HUDEP-2 (cell line): Measurements from ENCODE around the gene CD8A.
"Not testable (repeated sequence)": the region's sequence is repeated elsewhere in the genome, so short reads cannot be mapped to it uniquely, and the experiment has no call there.

Experiments
- DNase-seq, 76 experiments: peaks; one replicate each; lab custom pipeline; 2025; ENCODE audit not compliant: unreplicated experiment in 76 of 76; lab: John Stamatoyannopoulos, UW

The CD8A gene

GRCh38 chr2:86790676-86791572, at the start of gene CD8A:
Gene CD8A (minus strand): TSS chr2:86790913. CDS start chr2:86790825, 88 bp downstream.
- no peak for DNase-seq

- not testable (repeated sequence) for DNase-seq
Measured at GRCh38 chr2:86839871-86840548, 49.3 kb upstream of the CD8A start.

DNA sequence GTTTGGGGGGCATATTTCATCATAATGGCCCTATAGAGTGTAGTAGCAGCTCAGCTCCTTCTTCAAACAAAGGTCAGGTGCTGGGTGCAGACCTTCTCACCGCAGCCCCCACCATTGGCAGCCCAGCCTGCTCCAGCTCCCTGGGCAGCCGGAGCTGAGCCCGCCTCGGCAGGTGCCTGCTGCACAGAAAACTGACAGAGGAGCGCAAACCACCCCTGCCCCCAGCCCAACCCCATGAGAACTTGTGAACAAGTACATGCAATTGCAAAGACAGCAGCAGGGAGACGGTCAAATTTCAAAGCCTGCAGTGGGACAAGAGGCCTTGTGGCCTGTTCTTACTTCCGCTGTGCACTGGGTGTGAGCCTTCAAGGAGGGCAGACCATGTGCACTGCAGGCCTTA, 48.7 kb upstream of the CD8A start:
- DNase-seq = not testable (repeated sequence)

GRCh38 chr2:86837714-86838113, 47.0 kb upstream of the CD8A start:
- not testable (repeated sequence) for DNase-seq

GRCh38 chr2:86836915-86837695, 46.4 kb upstream of the CD8A start:
- DNase-seq = peak in 12 of 76 experiments; percentile 1 to 28 (median 7)

GRCh38 chr2:86835548-86835889, 44.8 kb upstream of the CD8A start:
- DNase-seq = not testable (repeated sequence)

DNA sequence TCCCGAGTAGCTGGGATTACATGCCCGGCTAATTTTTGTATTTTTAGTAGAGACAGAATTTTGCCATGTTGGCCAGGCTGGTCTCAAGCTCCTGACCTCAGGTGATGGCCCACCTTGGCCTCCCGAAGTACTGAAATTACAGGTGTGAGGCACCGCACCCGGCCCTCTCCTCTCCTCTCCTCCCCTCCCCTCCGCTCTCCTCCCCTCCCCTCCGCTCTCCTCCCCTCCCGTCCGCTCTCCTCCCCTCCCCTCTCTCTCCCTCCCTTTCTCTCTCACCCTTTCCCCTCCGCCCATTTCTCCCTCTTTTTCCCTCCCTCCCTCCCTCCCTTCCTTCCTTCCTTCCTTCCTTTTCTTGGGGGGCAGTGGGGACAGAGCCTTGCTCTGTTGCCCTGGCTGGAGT, 42.6 kb upstream of the CD8A start:
- no peak for DNase-seq

- no peak for DNase-seq
Measured at GRCh38 chr2:86832334-86833096, 41.8 kb upstream of the CD8A start.

DNA sequence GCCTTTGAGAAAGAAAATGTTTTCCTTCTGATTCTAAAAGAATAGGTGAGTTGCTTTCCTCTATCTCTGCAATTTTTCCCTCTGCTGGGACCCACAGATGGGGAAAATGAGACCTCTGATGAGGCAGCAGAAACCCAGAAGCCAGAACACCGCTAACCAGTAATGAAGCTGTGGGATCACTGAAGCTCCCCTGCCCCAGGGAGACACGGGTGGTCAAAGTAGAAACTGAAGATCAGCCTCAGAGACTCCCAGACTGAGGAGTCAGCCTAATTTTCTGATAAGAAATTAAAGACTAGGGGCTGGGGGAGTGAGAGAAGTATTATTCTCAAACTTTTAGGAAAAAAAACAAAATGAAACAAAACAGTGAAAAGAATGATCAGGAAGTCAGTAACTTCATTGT, 40.8 kb upstream of the CD8A start:
- no peak for DNase-seq

GRCh38 chr2:86826951-86827350, 36.2 kb upstream of the CD8A start:
- DNase-seq = no peak

GRCh38 chr2:86825693-86826381, 35.1 kb upstream of the CD8A start:
- DNase-seq = no peak

DNA sequence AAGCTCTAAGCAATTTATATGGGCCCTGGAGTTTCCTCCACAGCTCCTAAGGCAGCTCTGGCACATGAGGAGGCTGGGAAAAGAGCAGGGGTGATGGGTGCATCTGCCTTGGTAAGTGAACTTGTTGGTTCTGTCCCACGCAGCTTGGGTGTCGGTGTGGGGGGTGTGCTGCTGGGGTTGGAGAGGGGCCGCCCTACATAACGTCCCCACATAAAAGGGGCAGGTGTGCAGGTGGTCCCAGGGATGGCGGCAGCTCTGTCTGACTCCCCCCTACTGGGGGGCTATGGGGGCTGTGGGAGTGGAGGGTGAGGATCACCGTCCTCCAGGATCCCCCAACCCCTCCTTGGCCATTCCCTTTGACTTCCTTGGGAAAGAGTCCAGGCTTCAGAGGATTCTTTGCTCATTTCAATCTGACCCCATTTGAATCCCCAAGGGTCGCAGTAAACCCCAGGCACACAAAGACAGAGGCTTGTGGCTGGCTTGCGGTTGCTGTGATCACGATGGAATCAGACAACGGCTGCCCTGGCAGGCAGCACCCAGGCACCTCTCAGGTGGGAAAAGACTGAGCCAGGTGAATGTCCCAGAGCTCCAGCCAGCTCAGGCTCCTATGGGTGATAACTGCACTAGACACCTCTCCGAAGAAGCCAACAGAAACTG, 34.5 kb upstream of the CD8A start:
- no peak for DNase-seq

GRCh38 chr2:86822668-86823345, 32.1 kb upstream of the CD8A start:
- DNase-seq = no peak

DNA sequence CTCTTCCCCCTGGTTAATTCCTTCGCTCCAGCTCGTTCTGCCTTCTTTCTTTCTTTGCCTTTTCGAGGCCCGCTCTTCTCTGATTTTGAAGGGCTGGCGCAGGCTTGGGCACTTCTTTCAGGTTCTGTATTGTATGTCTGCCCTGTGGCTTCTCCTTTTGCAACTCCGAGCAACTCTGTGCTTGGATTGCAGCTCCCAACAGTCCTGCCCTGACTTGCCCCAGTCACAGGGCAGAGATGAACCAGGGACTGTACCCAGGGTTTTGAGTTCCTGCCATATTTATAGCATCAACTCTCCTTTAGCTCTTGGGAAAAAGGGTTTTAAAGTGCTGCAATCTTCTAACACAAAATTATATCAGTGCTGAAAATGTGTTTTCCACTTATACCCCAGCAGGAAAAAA, 31.1 kb upstream of the CD8A start:
- no peak for DNase-seq

DNA sequence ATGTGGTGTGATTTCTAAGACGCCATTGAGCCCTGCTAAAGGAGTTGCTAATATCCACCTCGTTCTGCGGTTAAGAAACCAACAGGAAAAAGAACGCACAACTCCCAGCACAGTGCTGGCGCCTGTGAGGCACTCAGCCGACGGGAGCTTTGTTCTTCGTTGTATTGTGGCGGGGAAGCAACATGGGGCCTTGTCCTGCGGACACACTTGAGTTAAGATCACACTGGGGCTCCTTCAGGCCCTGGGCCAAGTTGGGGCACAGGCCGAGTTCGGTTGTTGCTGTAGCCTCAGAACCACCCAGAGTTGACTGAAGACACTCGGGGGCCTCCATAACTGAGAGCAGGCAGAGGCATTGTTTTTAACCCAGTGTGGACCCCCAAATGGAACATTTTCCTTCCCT, 30.6 kb upstream of the CD8A start:
- DNase-seq = no peak

GRCh38 chr2:86818957-86819356, 28.2 kb upstream of the CD8A start:
- DNase-seq = no peak

DNA sequence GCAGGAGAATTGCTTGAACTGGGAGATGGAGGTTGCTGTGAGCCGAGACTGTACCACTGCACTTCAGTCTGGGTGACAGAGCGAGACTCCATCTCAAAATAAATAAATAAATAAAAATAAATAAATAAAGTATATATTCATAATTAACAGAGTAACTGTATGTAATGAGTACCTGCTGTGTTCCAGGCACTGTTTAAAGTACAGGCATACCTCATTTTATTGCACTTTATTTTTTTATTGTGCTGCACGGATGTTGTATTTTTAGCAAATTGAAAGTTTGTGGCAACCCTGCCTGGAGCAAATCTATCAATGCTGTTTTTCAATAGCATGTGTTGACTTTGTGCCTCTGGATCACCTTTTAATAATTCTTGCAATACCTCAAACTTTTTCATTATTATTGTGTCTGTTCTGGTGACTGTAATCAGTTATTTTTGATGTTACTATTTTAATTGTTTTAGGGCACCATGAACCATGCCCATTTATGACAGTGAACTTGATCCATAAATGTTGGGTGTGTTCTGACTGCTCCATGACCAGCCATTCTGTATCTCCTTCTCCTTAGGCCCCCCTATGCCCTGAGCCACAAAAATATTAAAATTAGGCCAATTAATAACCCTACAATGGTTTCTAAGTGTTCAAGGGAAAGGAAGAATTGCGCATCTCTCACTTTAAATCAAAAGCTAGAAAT, 27.5 kb upstream of the CD8A start:
- no peak for DNase-seq

- no peak for DNase-seq
Measured at GRCh38 chr2:86815611-86816010, 24.9 kb upstream of the CD8A start.
